Astrocyte (in vitro differentiated cells and primary cell): ENCODE data around the gene ATP11A. TPM values are rescaled to one million over a fixed set of nuclear protein-coding genes. Genes with fewer than 3 reads are reported as not detected.
"Not testable (repeated sequence)": the region's sequence is repeated elsewhere in the genome, so short reads cannot be mapped to it uniquely, and the experiment has no call there.

Experiments used
- DNase-seq: peaks from one replicate; pipeline ENCODE4 v3.0.0-alpha.2; 2010; ENCODE audit warnings: low read depth
- FAIRE-seq: peaks from 2 replicates; lab custom pipeline; 2011; peaks lifted over from hg19 to GRCh38; lab: Jason Lieb, UNC
- H2AFZ ChIP-seq: 2 replicates; pipeline ENCODE4 v1.6.0; 2012; ENCODE audit warnings: low read depth, low read length, inconsistent platforms
- H3K27ac ChIP-seq: 2 replicates; pipeline ENCODE4 v1.5.1; 2011; ENCODE audit warnings: low read depth, low read length, inconsistent platforms
- H3K27me3 ChIP-seq: 2 replicates; pipeline ENCODE4 v1.6.0; 2011; ENCODE audit warnings: low read length, inconsistent platforms; ENCODE audit not compliant: insufficient read depth
- H3K36me3 ChIP-seq: 2 replicates; pipeline ENCODE4 v1.5.1; 2011; ENCODE audit warnings: low read length, inconsistent platforms; ENCODE audit not compliant: insufficient read depth
- H3K4me1 ChIP-seq: 2 replicates; pipeline ENCODE4 v1.5.1; 2011; ENCODE audit warnings: low read length, inconsistent platforms; ENCODE audit not compliant: insufficient read depth
- H3K4me2 ChIP-seq: 2 replicates; pipeline ENCODE4 v1.6.0; 2012; ENCODE audit warnings: low read length, inconsistent platforms
- H3K4me3 ChIP-seq: 2 replicates; pipeline ENCODE4 v1.5.1; 2011; ENCODE audit warnings: low read depth, mild to moderate bottlenecking, low read length, inconsistent platforms; ENCODE audit not compliant: insufficient read depth
- H3K79me2 ChIP-seq: 2 replicates; pipeline ENCODE4 v1.6.0; 2012; ENCODE audit warnings: mild to moderate bottlenecking, low read length, inconsistent platforms; ENCODE audit not compliant: insufficient read depth
- H3K9ac ChIP-seq: 2 replicates; pipeline ENCODE4 v1.6.0; 2012; ENCODE audit warnings: mild to moderate bottlenecking, low read length, inconsistent platforms
- H3K9me3 ChIP-seq: 2 replicates; pipeline ENCODE4 v1.5.1; 2012; ENCODE audit warnings: low read depth, mild to moderate bottlenecking, low read length, inconsistent platforms; ENCODE audit not compliant: insufficient read depth
- H4K20me1 ChIP-seq: 2 replicates; pipeline ENCODE4 v1.6.0; 2012; ENCODE audit warnings: low read length, inconsistent platforms; ENCODE audit not compliant: insufficient read depth
- H3K27ac Mint-ChIP-seq: one replicate; pipeline ENCODE4 v1.8.0; 2021; ENCODE audit warnings: mild to moderate bottlenecking, mixed read lengths; ENCODE audit not compliant: unreplicated experiment
- H3K27me3 Mint-ChIP-seq: one replicate; pipeline ENCODE4 v1.8.0; 2021; ENCODE audit warnings: low read depth, mixed read lengths; ENCODE audit not compliant: unreplicated experiment
- H3K36me3 Mint-ChIP-seq: one replicate; pipeline ENCODE4 v1.8.0; 2021; ENCODE audit warnings: low read depth, mixed read lengths; ENCODE audit not compliant: unreplicated experiment
- H3K4me1 Mint-ChIP-seq: one replicate; pipeline ENCODE4 v1.8.0; 2021; ENCODE audit warnings: low read depth, mixed read lengths; ENCODE audit not compliant: unreplicated experiment
- H3K4me3 Mint-ChIP-seq: one replicate; pipeline ENCODE4 v1.8.0; 2021; ENCODE audit warnings: mild to moderate bottlenecking, moderate library complexity, mixed read lengths; ENCODE audit not compliant: unreplicated experiment
- H3K9me3 Mint-ChIP-seq: one replicate; pipeline ENCODE4 v1.8.0; 2021; ENCODE audit warnings: mild to moderate bottlenecking, mixed read lengths; ENCODE audit not compliant: unreplicated experiment
- EZH2 ChIP-seq: IDR thresholded peaks from 2 replicates; pipeline ENCODE4 v1.6.1; 2012; ENCODE audit warnings: mild to moderate bottlenecking, low read length, inconsistent platforms; ENCODE audit not compliant: insufficient read depth
- total RNA-seq: library from RNA; stranded (reverse); gene quantifications from 2 replicates; pipeline ENCODE4 v1.2.1, GENCODE V29; 2021
- TF ChIP-seq, protein P1 (sequence below): IDR thresholded peaks from 2 replicates; pipeline ENCODE4 v1.5.1; 2011; ENCODE audit warnings: low read depth, mild to moderate bottlenecking, inconsistent platforms, low read length, moderate library complexity; ENCODE audit not compliant: insufficient read depth

The ATP11A gene
- total RNA-seq, 1 donor from 2014 or later: 38.9 TPM

DNA sequence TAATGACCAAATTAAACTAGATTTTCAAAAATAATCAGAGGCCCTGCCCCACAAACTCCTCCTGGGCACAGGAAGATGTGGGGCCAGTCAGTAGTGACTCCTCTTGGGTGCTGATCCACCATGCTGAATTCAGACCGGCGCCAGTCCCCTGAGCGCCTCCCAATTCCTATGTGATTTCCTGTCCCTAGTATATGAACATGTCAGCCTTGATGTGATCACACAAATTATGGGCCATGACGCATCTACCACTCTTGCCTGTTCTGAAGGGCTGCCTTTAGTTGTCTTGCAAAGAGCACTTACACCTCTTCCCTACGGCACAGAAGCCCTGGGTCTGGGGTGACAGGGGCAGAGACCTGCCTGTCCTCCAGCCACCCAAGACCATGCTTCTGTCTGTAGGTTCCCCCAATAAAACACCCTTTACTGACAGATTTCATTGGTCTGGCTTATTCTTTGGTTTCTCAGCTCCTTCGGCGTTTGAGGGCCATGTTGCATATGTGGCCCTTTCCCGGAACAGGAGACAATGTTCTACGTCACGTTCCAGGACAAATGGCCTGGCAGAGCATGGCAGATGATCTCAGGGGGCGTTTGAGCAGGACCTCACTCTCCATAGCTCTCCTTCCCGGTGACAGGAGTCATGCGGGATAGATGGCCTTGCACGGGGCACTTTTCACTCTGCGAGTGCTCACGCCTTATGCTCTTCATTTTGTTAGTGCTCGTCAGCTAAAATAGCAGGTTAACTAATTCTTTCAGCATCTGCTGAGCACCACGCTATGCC lies 5.6 kb upstream of the ATP11A start:
- H3K4me3 Mint-ChIP-seq: no peak overlapping the region
- Histone ChIP-seq H3K4me1 (no peaks in the 10 kb centered on the region), H3K9me3 (no peaks in the 10 kb centered on the region), H3K36me3 (no peaks in the 10 kb centered on the region), H3K79me2 (no peaks in the 10 kb centered on the region), H3K4me2 (no peak overlapping the region), H3K4me3 (no peak overlapping the region), H3K27ac (no peak overlapping the region), H3K27me3 (no peaks in the 10 kb centered on the region), H3K9ac (no peak overlapping the region), H4K20me1 (no peaks in the 10 kb centered on the region), H2AFZ (no peak overlapping the region)
- H3K9me3 Mint-ChIP-seq: no peaks in the 10 kb centered on the region
- DNase-seq: no peak
- no peaks in the 10 kb centered on the region for H3K36me3 Mint-ChIP-seq
- no peaks in the 10 kb centered on the region for H3K4me1 Mint-ChIP-seq
- no peak for FAIRE-seq
- peaks cover 16% of the 10 kb centered on the region for H3K27me3 Mint-ChIP-seq
- TF ChIP-seq EZH2: no peak
- TF ChIP-seq, protein P1, sequence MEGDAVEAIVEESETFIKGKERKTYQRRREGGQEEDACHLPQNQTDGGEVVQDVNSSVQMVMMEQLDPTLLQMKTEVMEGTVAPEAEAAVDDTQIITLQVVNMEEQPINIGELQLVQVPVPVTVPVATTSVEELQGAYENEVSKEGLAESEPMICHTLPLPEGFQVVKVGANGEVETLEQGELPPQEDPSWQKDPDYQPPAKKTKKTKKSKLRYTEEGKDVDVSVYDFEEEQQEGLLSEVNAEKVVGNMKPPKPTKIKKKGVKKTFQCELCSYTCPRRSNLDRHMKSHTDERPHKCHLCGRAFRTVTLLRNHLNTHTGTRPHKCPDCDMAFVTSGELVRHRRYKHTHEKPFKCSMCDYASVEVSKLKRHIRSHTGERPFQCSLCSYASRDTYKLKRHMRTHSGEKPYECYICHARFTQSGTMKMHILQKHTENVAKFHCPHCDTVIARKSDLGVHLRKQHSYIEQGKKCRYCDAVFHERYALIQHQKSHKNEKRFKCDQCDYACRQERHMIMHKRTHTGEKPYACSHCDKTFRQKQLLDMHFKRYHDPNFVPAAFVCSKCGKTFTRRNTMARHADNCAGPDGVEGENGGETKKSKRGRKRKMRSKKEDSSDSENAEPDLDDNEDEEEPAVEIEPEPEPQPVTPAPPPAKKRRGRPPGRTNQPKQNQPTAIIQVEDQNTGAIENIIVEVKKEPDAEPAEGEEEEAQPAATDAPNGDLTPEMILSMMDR: no peak
- H3K27ac Mint-ChIP-seq: no peak overlapping the region

DNA sequence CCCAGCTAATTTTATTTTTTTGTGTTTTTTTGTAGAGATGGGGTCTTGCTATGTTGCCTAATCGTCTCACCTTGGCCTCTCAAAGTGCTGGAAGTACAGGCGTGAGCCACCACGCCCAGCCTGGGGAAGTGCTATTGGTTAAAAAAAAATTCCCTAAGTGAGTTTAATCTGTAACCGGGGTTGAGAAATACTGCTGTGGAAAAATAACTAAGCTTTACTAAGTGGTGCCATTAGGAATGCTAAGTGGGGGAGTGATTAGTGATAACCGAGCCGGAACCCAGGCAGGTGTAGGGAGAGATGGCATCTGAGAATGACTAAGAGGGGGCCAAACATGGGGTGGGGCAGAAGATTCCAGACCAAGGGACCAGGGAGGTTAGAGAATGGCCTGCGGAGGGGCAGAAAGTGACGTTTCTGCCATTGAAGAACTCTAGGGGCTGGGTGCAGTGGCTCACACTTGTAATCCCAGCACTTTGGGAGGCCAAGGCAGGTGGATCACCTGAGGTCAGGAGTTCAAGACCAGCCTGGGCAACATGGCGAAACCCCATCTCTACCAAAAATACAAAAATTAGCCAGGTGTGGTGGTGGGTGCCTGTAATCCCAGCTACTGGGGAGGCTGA lies 4.5 kb upstream of the ATP11A start:
- H2AFZ ChIP-seq, H3K4me1 ChIP-seq, H3K27ac ChIP-seq, H4K20me1 ChIP-seq, H3K9me3 Mint-ChIP-seq, H3K36me3 ChIP-seq, H3K4me2 ChIP-seq, H3K79me2 ChIP-seq, FAIRE-seq, H3K4me1 Mint-ChIP-seq, H3K36me3 Mint-ChIP-seq, H3K27me3 ChIP-seq, H3K4me3 Mint-ChIP-seq, DNase-seq, H3K4me3 ChIP-seq, H3K27ac Mint-ChIP-seq, H3K9ac ChIP-seq, H3K9me3 ChIP-seq: not testable (repeated sequence)
- H3K27me3 Mint-ChIP-seq: peaks cover 16% of the 10 kb centered on the region

DNA sequence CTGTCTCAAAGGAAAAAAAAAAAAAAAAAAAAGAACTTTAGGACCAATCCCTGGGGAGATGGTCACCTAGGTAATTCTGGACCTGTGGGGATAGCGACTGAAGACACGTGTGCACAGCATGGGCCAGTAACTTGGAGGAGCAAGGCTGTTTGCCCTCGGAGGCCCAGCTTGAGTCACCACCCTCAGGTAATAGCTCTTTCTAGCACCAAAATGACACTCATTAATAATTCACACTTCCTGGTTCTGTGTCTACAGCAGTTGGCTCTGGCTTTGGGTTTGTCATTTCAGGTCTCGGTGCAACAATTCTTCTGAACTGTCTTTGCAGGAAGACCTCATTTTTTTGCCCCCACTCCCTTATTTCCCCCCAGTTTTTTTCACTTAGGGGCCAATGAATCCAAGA lies 3.9 kb upstream of the ATP11A start:
- FAIRE-seq: no peak
- Histone ChIP-seq H3K4me3 (no peak overlapping the region), H3K27me3 (peaks cover 1% of the 10 kb centered on the region), H4K20me1 (no peaks in the 10 kb centered on the region), H3K4me1 (peaks cover 3% of the 10 kb centered on the region), H3K79me2 (no peaks in the 10 kb centered on the region), H3K4me2 (no peak overlapping the region), H3K27ac (no peak overlapping the region), H2AFZ (no peak overlapping the region), H3K36me3 (no peaks in the 10 kb centered on the region), H3K9me3 (no peaks in the 10 kb centered on the region), H3K9ac (no peak overlapping the region)
- Mint-ChIP-seq H3K4me3 (no peak overlapping the region), H3K27me3 (peaks cover 13% of the 10 kb centered on the region), H3K27ac (no peak overlapping the region), H3K9me3 (no peaks in the 10 kb centered on the region), H3K36me3 (no peaks in the 10 kb centered on the region), H3K4me1 (no peaks in the 10 kb centered on the region)
- TF ChIP-seq EZH2: no peak
- TF ChIP-seq, protein P1: no peak
- no peak for DNase-seq
